ENCODE results near the gene ZNF440. TPM values are rescaled to one million over a fixed set of nuclear protein-coding genes. Genes with fewer than 3 reads are reported as not detected.
"Not testable (repeated sequence)": the region's sequence is repeated elsewhere in the genome, so short reads cannot be mapped to it uniquely, and the experiment has no call there.

ZNF440 gene
- polyA plus RNA-seq, 2 of the 4 experiments (the other 2 are of a cell fraction) = 0.03 TPM; not detected in 1

- no peak for ATAC-seq
- ChIA-PET CTCF (no interaction called here), POLR2A (no interaction called here)
- no peak overlapping the region for H3K4me3 ChIP-seq
- no peak overlapping the region for H3K27ac ChIP-seq
- H3K9me3 ChIP-seq = no peaks in the 10 kb centered on the region
- 0% methylated on average over 2 of the region's 2 CpGs for WGBS (ENCODE audit: missing lambda C conversion rate)
- DNase-seq (ENCODE audit: low read depth in 1 of 2, low spot score in 1 of 2) = no peak
- FAIRE-seq = no peak
- H3K4me1 ChIP-seq = no peaks in the 10 kb centered on the region
- no peak overlapping the region for H3K4me2 ChIP-seq
- TF ChIP-seq TP53 (CRISPR knock-in tag; IDR thresholded peaks at IDR 0.05) (no peak), CBX8 (IDR thresholded peaks at IDR 0.05) (no peak), CEBPB (IDR thresholded peaks at IDR 0.05) (no peak), NR3C1 (IDR thresholded peaks at IDR 0.05) (no peak), MAX (IDR thresholded peaks at IDR 0.05) (no peak), NFE2L2 (conservative IDR thresholded peaks at IDR 0.05; ENCODE audit: low read length) (no peak), SMC3 (IDR thresholded peaks at IDR 0.05) (no peak), POLR2AphosphoS2 (conservative IDR thresholded peaks at IDR 0.05; ENCODE audit: low read length) (no peak), RCOR1 (IDR thresholded peaks at IDR 0.05; ENCODE audit: low read depth, low read length) (no peak), FOSL2 (IDR thresholded peaks at IDR 0.05) (no peak), FOSL2 (CRISPR knock-in tag; IDR thresholded peaks at IDR 0.05) (no peak), FOSB (CRISPR knock-in tag; IDR thresholded peaks at IDR 0.05) (no peak), JUN (IDR thresholded peaks at IDR 0.05) (no peak), ZSCAN20 (CRISPR knock-in tag; IDR thresholded peaks at IDR 0.05) (no peak), CTCF (IDR thresholded peaks at IDR 0.05) (no peak)
- TF ChIP-seq, protein P1, sequence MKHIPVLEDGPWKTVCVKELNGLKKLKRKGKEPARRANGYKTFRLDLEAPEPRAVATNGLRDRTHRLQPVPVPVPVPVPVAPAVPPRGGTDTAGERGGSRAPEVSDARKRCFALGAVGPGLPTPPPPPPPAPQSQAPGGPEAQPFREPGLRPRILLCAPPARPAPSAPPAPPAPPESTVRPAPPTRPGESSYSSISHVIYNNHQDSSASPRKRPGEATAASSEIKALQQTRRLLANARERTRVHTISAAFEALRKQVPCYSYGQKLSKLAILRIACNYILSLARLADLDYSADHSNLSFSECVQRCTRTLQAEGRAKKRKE (CRISPR knock-in tag; IDR thresholded peaks at IDR 0.05; ENCODE audit: low read depth) = no peak
- TF ChIP-seq, protein P2, sequence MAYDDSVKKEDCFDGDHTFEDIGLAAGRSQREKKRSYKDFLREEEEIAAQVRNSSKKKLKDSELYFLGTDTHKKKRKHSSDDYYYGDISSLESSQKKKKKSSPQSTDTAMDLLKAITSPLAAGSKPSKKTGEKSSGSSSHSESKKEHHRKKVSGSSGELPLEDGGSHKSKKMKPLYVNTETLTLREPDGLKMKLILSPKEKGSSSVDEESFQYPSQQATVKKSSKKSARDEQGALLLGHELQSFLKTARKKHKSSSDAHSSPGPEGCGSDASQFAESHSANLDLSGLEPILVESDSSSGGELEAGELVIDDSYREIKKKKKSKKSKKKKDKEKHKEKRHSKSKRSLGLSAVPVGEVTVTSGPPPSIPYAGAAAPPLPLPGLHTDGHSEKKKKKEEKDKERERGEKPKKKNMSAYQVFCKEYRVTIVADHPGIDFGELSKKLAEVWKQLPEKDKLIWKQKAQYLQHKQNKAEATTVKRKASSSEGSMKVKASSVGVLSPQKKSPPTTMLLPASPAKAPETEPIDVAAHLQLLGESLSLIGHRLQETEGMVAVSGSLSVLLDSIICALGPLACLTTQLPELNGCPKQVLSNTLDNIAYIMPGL (CRISPR knock-in tag; IDR thresholded peaks at IDR 0.05; ENCODE audit: borderline replicate concordance) = no peak
- TF ChIP-seq, protein P3, sequence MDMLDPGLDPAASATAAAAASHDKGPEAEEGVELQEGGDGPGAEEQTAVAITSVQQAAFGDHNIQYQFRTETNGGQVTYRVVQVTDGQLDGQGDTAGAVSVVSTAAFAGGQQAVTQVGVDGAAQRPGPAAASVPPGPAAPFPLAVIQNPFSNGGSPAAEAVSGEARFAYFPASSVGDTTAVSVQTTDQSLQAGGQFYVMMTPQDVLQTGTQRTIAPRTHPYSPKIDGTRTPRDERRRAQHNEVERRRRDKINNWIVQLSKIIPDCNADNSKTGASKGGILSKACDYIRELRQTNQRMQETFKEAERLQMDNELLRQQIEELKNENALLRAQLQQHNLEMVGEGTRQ (IDR thresholded peaks at IDR 0.05) = no peak
- TF ChIP-seq, protein P4, sequence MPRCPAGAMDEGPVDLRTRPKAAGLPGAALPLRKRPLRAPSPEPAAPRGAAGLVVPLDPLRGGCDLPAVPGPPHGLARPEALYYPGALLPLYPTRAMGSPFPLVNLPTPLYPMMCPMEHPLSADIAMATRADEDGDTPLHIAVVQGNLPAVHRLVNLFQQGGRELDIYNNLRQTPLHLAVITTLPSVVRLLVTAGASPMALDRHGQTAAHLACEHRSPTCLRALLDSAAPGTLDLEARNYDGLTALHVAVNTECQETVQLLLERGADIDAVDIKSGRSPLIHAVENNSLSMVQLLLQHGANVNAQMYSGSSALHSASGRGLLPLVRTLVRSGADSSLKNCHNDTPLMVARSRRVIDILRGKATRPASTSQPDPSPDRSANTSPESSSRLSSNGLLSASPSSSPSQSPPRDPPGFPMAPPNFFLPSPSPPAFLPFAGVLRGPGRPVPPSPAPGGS (IDR thresholded peaks at IDR 0.05) = no peak
Measured at GRCh38 chr19:11843722-11844121, 29.6 kb downstream of the ZNF440 start.

DNA sequence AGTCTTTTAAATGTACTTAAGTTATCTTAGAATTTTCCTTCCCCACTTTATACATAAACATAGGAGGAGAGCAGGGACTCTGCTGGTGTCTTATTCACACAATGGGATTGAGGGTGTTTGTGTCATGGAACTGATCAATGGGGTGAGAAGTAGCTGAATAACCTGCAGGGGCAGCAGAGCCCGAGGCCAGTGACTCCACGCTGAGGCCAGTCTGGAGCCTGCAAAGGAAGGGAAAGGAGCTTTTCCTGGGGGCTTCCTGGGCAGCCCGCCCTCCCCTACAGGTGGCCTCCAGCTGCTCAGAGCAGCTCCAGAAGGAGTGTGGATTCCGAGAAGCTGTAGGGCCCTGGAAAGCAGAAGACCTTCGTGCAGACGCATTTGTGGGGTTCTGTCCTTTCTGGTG is 33.5 kb downstream of the ZNF440 start:
- FAIRE-seq; H3K4me3 ChIP-seq; H3K27ac ChIP-seq; H3K9me3 ChIP-seq; H3K4me2 ChIP-seq; H3K4me1 ChIP-seq; DNase-seq (ENCODE audit: low read depth in 1 of 2, low spot score in 1 of 2); CTCF ChIA-PET; ATAC-seq; POLR2A ChIA-PET: not testable (repeated sequence)
- 4% methylated on average over 5 of the region's 6 CpGs for WGBS (ENCODE audit: missing lambda C conversion rate)
